IMR-90 (cell line): ENCODE results near the gene CACNA2D3. TPM values are rescaled to one million over a fixed set of nuclear protein-coding genes. Genes with fewer than 3 reads are reported as not detected.

Experiments used
- ATAC-seq: fragments of 200-7000 bp; cut with Tn5 transposase; 2 replicates; pipeline ENCODE4 v1.9.1; 2020; ENCODE audit warnings: low read depth, mild to moderate bottlenecking, moderate library complexity
- BruUV-seq: library from RNA; stranded (reverse); fragments of 400-500 nt; replicated peaks from 2 replicates; lab custom pipeline; 2021; lab: Mats Ljungman, UMichigan
- CTCF ChIA-PET: fragments of 300-600 bp; formaldehyde crosslinking; extraction: SDS; loops from one replicate; lab custom pipeline; 2021; ENCODE audit warnings: antibody characterized with exemption; lab: Yijun Ruan, JAX
- POLR2A ChIA-PET: fragments of 300-600 bp; sonication (Branson Sonifier 250); formaldehyde crosslinking; loops from one replicate; lab custom pipeline; 2022; ENCODE audit warnings: antibody characterized with exemption; ENCODE audit not compliant: unreplicated experiment; lab: Charles Lee
- DNase-seq: peaks from one replicate; pipeline ENCODE4 v3.0.0; 2013
- H2AFZ ChIP-seq: replicated peaks from 2 replicates; pipeline ENCODE3; 2013; ENCODE audit warnings: low read length, mild to moderate bottlenecking; ENCODE audit not compliant: poor library complexity
- H2AK5ac ChIP-seq: 2 replicates; pipeline ENCODE4 v1.6.1; 2013; ENCODE audit warnings: low read depth, low read length, inconsistent platforms
- H2AK9ac ChIP-seq: replicated peaks from 2 replicates; pipeline ENCODE3; 2013; ENCODE audit warnings: mild to moderate bottlenecking, low read depth, low read length, moderate library complexity; ENCODE audit not compliant: poor library complexity
- H2BK120ac ChIP-seq: 2 replicates; pipeline ENCODE4 v1.6.1; 2013; ENCODE audit warnings: low read depth, low read length, inconsistent platforms
- H2BK15ac ChIP-seq: 3 replicates; pipeline ENCODE4 v1.6.1; 2013; ENCODE audit warnings: low read depth, low read length, inconsistent platforms
- H2BK20ac ChIP-seq: 2 replicates; pipeline ENCODE4 v1.6.1; 2013; ENCODE audit warnings: low read depth, mild to moderate bottlenecking, inconsistent platforms, low read length, moderate library complexity
- H2BK5ac ChIP-seq: 2 replicates; pipeline ENCODE4 v1.6.1; 2013; ENCODE audit warnings: mild to moderate bottlenecking, low read depth, low read length, inconsistent platforms; ENCODE audit not compliant: poor library complexity, severe bottlenecking
- H3K14ac ChIP-seq: replicated peaks from 2 replicates; pipeline ENCODE4 v1.6.1; 2013; ENCODE audit warnings: low read depth, low read length, inconsistent platforms
- H3K18ac ChIP-seq: 2 replicates; pipeline ENCODE4 v1.6.1; 2013; ENCODE audit warnings: low read depth, low read length, control low read depth
- H3K23ac ChIP-seq: 2 replicates; pipeline ENCODE4 v1.6.1; 2013; ENCODE audit warnings: low read depth, low read length, inconsistent platforms
- H3K27ac ChIP-seq: 2 replicates; pipeline ENCODE4 v1.5.1; 2013; ENCODE audit warnings: mild to moderate bottlenecking, control low read depth, low read length; ENCODE audit not compliant: insufficient read depth
- H3K27me3 ChIP-seq: 2 replicates; pipeline ENCODE4 v1.6.1; 2013; ENCODE audit warnings: low read length; ENCODE audit not compliant: control insufficient read depth, insufficient read depth
- H3K36me3 ChIP-seq: 2 replicates; pipeline ENCODE4 v1.6.1; 2013; ENCODE audit warnings: low read length, mixed read lengths; ENCODE audit not compliant: control insufficient read depth, insufficient read depth
- H3K4ac ChIP-seq: 2 replicates; pipeline ENCODE4 v1.6.1; 2013; ENCODE audit warnings: low read depth, low read length, inconsistent platforms
- H3K4me1 ChIP-seq: 2 replicates; pipeline ENCODE4 v1.6.1; 2013; ENCODE audit warnings: low read length, mixed read lengths; ENCODE audit not compliant: control insufficient read depth, insufficient read depth
- H3K4me2 ChIP-seq: 2 replicates; pipeline ENCODE4 v1.6.1; 2013; ENCODE audit warnings: low read depth, mild to moderate bottlenecking, control low read depth, low read length, moderate library complexity
- H3K4me3 ChIP-seq: 2 replicates; pipeline ENCODE4 v1.5.1; 2013; ENCODE audit warnings: low read depth, mild to moderate bottlenecking, control low read depth, low read length, moderate library complexity; ENCODE audit not compliant: insufficient read depth
- H3K56ac ChIP-seq: 2 replicates; pipeline ENCODE4 v1.6.1; 2013; ENCODE audit warnings: low read length, inconsistent platforms; ENCODE audit not compliant: insufficient read depth; ENCODE audit errors: extremely low read depth
- H3K79me1 ChIP-seq, 2 experiments: 2 replicates each; pipeline ENCODE4 v1.6.1; 2013; ENCODE audit warnings: low read length in 2 of 2, inconsistent platforms in 1 of 2, low read depth in 1 of 2
- H3K9ac ChIP-seq: 2 replicates; pipeline ENCODE4 v1.6.1; 2013; ENCODE audit warnings: low read depth, low read length, control low read depth
- H3K9me1 ChIP-seq: 2 replicates; pipeline ENCODE4 v1.6.1; 2013; ENCODE audit warnings: low read length, inconsistent platforms; ENCODE audit not compliant: insufficient read depth
- H3K9me3 ChIP-seq: 2 replicates; pipeline ENCODE4 v1.6.1; 2013; ENCODE audit warnings: low read length; ENCODE audit not compliant: control insufficient read depth, insufficient read depth
- H4K20me1 ChIP-seq: 2 replicates; pipeline ENCODE4 v1.6.1; 2013; ENCODE audit warnings: low read length, inconsistent platforms; ENCODE audit not compliant: insufficient read depth
- H4K5ac ChIP-seq: 2 replicates; pipeline ENCODE4 v1.6.1; 2013; ENCODE audit warnings: mild to moderate bottlenecking, low read depth, low read length, control low read depth
- H4K8ac ChIP-seq, 2 experiments: 2 replicates each; pipeline ENCODE4 v1.6.1; 2013; ENCODE audit warnings: low read depth in 2 of 2, low read length in 2 of 2, control low read depth in 1 of 2, inconsistent platforms in 1 of 2
- H4K91ac ChIP-seq: 2 replicates; pipeline ENCODE4 v1.6.1; 2013; ENCODE audit warnings: low read depth, low read length, inconsistent platforms; ENCODE audit not compliant: insufficient read depth
- BHLHE40 ChIP-seq: fragments of 150-350 bp; IDR thresholded peaks from 2 replicates; pipeline ENCODE4 v1.6.1; 2016; ENCODE audit warnings: mild to moderate bottlenecking, low read depth, low read length
- CEBPB ChIP-seq: IDR thresholded peaks from 2 replicates; pipeline ENCODE4 v1.6.1; 2012; ENCODE audit warnings: low read depth, low read length, improper control_type of control experiment
- CHD1 ChIP-seq: IDR thresholded peaks from 2 replicates; pipeline ENCODE4 v1.6.1; 2012; ENCODE audit warnings: low read depth, low read length, improper control_type of control experiment
- FOS ChIP-seq: fragments of 150-350 bp; IDR thresholded peaks from 2 replicates; pipeline ENCODE4 v1.6.1; 2016; ENCODE audit warnings: low read depth, low read length
- MAFK ChIP-seq: IDR thresholded peaks from 2 replicates; pipeline ENCODE4 v1.6.1; 2012; ENCODE audit warnings: low read depth, low read length, improper control_type of control experiment
- MAZ ChIP-seq: IDR thresholded peaks from 2 replicates; pipeline ENCODE4 v1.6.1; 2012; ENCODE audit warnings: low read depth, mild to moderate bottlenecking, low read length, improper control_type of control experiment, moderate library complexity, borderline replicate concordance
- MXI1 ChIP-seq: IDR thresholded peaks from 2 replicates; pipeline ENCODE4 v1.6.1; 2012; ENCODE audit warnings: low read depth, mild to moderate bottlenecking, low read length, moderate library complexity, borderline replicate concordance
- NFE2L2 ChIP-seq: fragments of 150-350 bp; IDR thresholded peaks from 2 replicates; pipeline ENCODE4 v1.6.1; 2016; ENCODE audit warnings: low read depth, mild to moderate bottlenecking, low read length
- POLR2A ChIP-seq: IDR thresholded peaks from 2 replicates; pipeline ENCODE4 v1.6.1; 2012; ENCODE audit warnings: mild to moderate bottlenecking, low read depth, low read length
- RAD21 ChIP-seq: IDR thresholded peaks from 2 replicates; pipeline ENCODE4 v1.6.1; 2012; ENCODE audit warnings: low read length, improper control_type of control experiment
- RCOR1 ChIP-seq: IDR thresholded peaks from 2 replicates; pipeline ENCODE4 v1.6.1; 2012; ENCODE audit warnings: mild to moderate bottlenecking, low read length, improper control_type of control experiment; ENCODE audit not compliant: insufficient replicate concordance
- RFX5 ChIP-seq: IDR thresholded peaks from 2 replicates; pipeline ENCODE4 v1.8.0; 2012; ENCODE audit warnings: low read depth, mild to moderate bottlenecking, low read length, moderate library complexity
- SMC3 ChIP-seq: fragments of 150-350 bp; IDR thresholded peaks from 2 replicates; pipeline ENCODE4 v1.6.1; 2016; ENCODE audit warnings: low read depth, mild to moderate bottlenecking, antibody characterized with exemption, low read length, moderate library complexity
- WGBS, 2 experiments: methylation state at CpG; one replicate each; pipeline versions ENCODE4 v1.1.5 to v1.1.7; 2013; ENCODE audit warnings: missing lambda C conversion rate in 2 of 2; ENCODE audit not compliant: insufficient read length in 1 of 2; ENCODE audit errors: extremely low coverage in 2 of 2; 5-methylcytosine and 5-hydroxymethylcytosine counted together
- dilution Hi-C: fragments of 300-500 bp; cut with HindIII; formaldehyde crosslinking; loops from one replicate; pipeline ENCODE4 v1.14.3; 2018; ENCODE audit warnings: low sequenced_read_pairs; ENCODE audit not compliant: unreplicated experiment
- in situ Hi-C: fragments of 300-500 bp; cut with MboI; formaldehyde crosslinking; loops from 3 replicates; pipeline ENCODE4 v1.14.3; 2019; ENCODE audit warnings: low sequenced_read_pairs, inconsistent platforms, mixed read lengths
- intact Hi-C: fragments of 100-400 bp; cut with micrococcal nuclease; formaldehyde crosslinking; loops from 2 replicates; pipeline ENCODE4 v1.10.0; 2022
- polyA plus RNA-seq, 3 experiments: library from polyadenylated mRNA; depleted of rRNA; stranded (reverse); fragments of >200 nt; gene quantifications; 2 replicates each; pipeline ENCODE4 v1.2.3, GENCODE V29; 2012; ENCODE audit warnings: low replicate concordance in 1 of 3
- total RNA-seq: library from RNA; depleted of rRNA; stranded (reverse); fragments of >200 nt; gene quantifications from 2 replicates; pipeline ENCODE4 v1.2.3, GENCODE V29; 2012
- TF ChIP-seq, protein P1 (sequence below): conservative IDR thresholded peaks from 2 replicates; pipeline ENCODE4 v1.5.1; 2012; ENCODE audit warnings: mild to moderate bottlenecking, low read depth, low read length, improper control_type of control experiment
- TF ChIP-seq, protein P2 (sequence below): fragments of 150-350 bp; IDR thresholded peaks from 2 replicates; pipeline ENCODE4 v1.6.1; 2016; ENCODE audit warnings: low read depth, mild to moderate bottlenecking, low read length, moderate library complexity, borderline replicate concordance
- TF ChIP-seq, protein P3 (sequence below): fragments of 150-350 bp; IDR thresholded peaks from 2 replicates; pipeline ENCODE4 v1.6.1; 2017; ENCODE audit warnings: mild to moderate bottlenecking, antibody characterized with exemption, low read length, low read depth

Gene CACNA2D3
- total and polyA plus RNA-seq, 2 of the 4 experiments (the other 2 are of a cell fraction): 0.36 to 0.41 TPM

DNA sequence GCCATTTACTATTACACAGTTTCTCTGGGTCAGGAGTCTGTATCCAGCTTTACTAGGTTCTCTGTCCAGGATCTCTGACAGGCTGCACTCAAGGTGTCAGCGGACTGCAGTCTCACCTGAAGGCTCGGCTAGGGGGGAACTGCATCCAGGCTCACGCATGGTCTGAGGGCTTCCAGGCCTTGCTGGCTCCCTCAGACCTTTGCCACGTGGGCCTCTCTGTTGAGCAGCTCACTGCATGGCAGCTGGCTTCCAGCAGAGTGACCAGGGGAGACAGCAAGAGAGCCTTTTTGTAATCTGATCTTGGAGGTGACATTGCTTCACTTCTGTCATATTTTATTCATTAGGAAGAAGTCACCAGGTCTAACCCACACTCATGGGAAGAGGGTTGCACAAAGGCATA lies 152.3 kb downstream of the CACNA2D3 start:
- Histone ChIP-seq H3K79me1 (no peaks in the 10 kb centered on the region), H2BK20ac (no peak overlapping the region), H3K9me3 (peaks cover 26% of the 10 kb centered on the region), H3K27ac (no peak overlapping the region), H3K56ac (no peak overlapping the region), H3K9me1 (no peaks in the 10 kb centered on the region), H3K36me3 (no peaks in the 10 kb centered on the region), H3K4ac (no peak overlapping the region), H2BK120ac (no peak overlapping the region), H4K91ac (no peak overlapping the region), H4K20me1 (no peaks in the 10 kb centered on the region), H2AK5ac (no peak overlapping the region), H3K4me1 (no peaks in the 10 kb centered on the region), H2AK9ac (no peak overlapping the region), H3K9ac (no peak overlapping the region), H3K4me3 (no peak overlapping the region), H4K5ac (no peak overlapping the region), H2BK5ac (no peak overlapping the region), H2AFZ (no peak overlapping the region), H3K14ac (no peak overlapping the region), H3K27me3 (no peaks in the 10 kb centered on the region), H2BK15ac (no peak overlapping the region), H4K8ac (no peak overlapping the region), H3K23ac (no peak overlapping the region), H3K4me2 (no peak overlapping the region), H3K18ac (no peak overlapping the region)
- no peak for DNase-seq
- in situ Hi-C loops (no loop called here), intact Hi-C loops (no loop called here), dilution Hi-C loops (no loop called here)
- TF ChIP-seq POLR2A (no peak), MAZ (no peak), BHLHE40 (no peak), CHD1 (no peak), NFE2L2 (no peak), FOS (no peak), MXI1 (no peak), RCOR1 (no peak), RAD21 (no peak), SMC3 (no peak), RFX5 (no peak), CEBPB (no peak), MAFK (no peak)
- TF ChIP-seq, protein P1, sequence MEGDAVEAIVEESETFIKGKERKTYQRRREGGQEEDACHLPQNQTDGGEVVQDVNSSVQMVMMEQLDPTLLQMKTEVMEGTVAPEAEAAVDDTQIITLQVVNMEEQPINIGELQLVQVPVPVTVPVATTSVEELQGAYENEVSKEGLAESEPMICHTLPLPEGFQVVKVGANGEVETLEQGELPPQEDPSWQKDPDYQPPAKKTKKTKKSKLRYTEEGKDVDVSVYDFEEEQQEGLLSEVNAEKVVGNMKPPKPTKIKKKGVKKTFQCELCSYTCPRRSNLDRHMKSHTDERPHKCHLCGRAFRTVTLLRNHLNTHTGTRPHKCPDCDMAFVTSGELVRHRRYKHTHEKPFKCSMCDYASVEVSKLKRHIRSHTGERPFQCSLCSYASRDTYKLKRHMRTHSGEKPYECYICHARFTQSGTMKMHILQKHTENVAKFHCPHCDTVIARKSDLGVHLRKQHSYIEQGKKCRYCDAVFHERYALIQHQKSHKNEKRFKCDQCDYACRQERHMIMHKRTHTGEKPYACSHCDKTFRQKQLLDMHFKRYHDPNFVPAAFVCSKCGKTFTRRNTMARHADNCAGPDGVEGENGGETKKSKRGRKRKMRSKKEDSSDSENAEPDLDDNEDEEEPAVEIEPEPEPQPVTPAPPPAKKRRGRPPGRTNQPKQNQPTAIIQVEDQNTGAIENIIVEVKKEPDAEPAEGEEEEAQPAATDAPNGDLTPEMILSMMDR: no peak
- TF ChIP-seq, protein P2, sequence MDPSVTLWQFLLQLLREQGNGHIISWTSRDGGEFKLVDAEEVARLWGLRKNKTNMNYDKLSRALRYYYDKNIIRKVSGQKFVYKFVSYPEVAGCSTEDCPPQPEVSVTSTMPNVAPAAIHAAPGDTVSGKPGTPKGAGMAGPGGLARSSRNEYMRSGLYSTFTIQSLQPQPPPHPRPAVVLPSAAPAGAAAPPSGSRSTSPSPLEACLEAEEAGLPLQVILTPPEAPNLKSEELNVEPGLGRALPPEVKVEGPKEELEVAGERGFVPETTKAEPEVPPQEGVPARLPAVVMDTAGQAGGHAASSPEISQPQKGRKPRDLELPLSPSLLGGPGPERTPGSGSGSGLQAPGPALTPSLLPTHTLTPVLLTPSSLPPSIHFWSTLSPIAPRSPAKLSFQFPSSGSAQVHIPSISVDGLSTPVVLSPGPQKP: no peak
- TF ChIP-seq, protein P3, sequence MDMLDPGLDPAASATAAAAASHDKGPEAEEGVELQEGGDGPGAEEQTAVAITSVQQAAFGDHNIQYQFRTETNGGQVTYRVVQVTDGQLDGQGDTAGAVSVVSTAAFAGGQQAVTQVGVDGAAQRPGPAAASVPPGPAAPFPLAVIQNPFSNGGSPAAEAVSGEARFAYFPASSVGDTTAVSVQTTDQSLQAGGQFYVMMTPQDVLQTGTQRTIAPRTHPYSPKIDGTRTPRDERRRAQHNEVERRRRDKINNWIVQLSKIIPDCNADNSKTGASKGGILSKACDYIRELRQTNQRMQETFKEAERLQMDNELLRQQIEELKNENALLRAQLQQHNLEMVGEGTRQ: no peak
- ChIA-PET CTCF (no interaction called here), POLR2A (no interaction called here)
- no peak for ATAC-seq
- no TSS peak for BruUV-seq
- 52% methylated on average over 4 of the region's 4 CpGs; no CpG with 5 or more reads in 1 of the 2 experiments for WGBS, 2 experiments
